GM19193 (cell line): ENCODE results near the gene CFAP99.

Experiments
- POLR2A ChIP-seq: IDR thresholded peaks from 4 replicates; pipeline ENCODE4 v1.6.1; 2011; ENCODE audit not compliant: insufficient read depth, insufficient read length; ENCODE audit errors: extremely low read depth

The CFAP99 gene

GRCh38 chr4:2503809-2504208, 85.1 kb downstream of the CFAP99 start:
- no peak for TF ChIP-seq POLR2A

- no peak for TF ChIP-seq POLR2A
These were observed 88.5 kb downstream of the CFAP99 start for GRCh38 chr4:2507259-2507658.

- no peak for TF ChIP-seq POLR2A
These were observed 89.1 kb downstream of the CFAP99 start for GRCh38 chr4:2507855-2508254.

- TF ChIP-seq POLR2A: no peak
These were observed 91.8 kb downstream of the CFAP99 start for GRCh38 chr4:2510351-2511259.

GRCh38 chr4:2511645-2512131, 92.9 kb downstream of the CFAP99 start:
- no peak for TF ChIP-seq POLR2A
